Liver (tissue), 3 donors: ENCODE results near the gene EVL.

Source experiments
- EGR1 ChIP-seq, 2 donors: IDR thresholded peaks; 2 replicates each; pipeline ENCODE4 v1.6.1; 2016 to 2018; ENCODE audit warnings: antibody characterized with exemption in 2 of 2, low read depth in 2 of 2
- FOXA1 ChIP-seq: IDR thresholded peaks from 2 replicates; pipeline ENCODE4 v1.6.1; 2016; ENCODE audit warnings: antibody characterized with exemption
- HNF4A ChIP-seq, 2 donors: conservative IDR thresholded peaks; 2 replicates each; pipeline ENCODE4 v1.6.1; 2016; ENCODE audit warnings: antibody characterized with exemption in 2 of 2, mild to moderate bottlenecking in 2 of 2
- HNF4G ChIP-seq: IDR thresholded peaks from 2 replicates; pipeline ENCODE4 v1.6.1; 2016; ENCODE audit warnings: antibody characterized with exemption
- JUND ChIP-seq, 2 donors: IDR thresholded peaks; 2 replicates each; pipeline ENCODE4 v1.6.1; 2016; ENCODE audit warnings: antibody characterized with exemption in 2 of 2
- NR2F2 ChIP-seq: IDR thresholded peaks from 2 replicates; pipeline ENCODE4 v1.6.1; 2016; ENCODE audit warnings: antibody characterized with exemption
- RAD21 ChIP-seq, 2 donors: IDR thresholded peaks; 2 replicates each; pipeline ENCODE4 v1.6.1; 2016; ENCODE audit warnings: antibody characterized with exemption in 2 of 2, mild to moderate bottlenecking in 2 of 2
- RXRA ChIP-seq, 2 donors: IDR thresholded peaks; 2 replicates each; pipeline ENCODE4 v1.6.1; 2017 to 2018; ENCODE audit warnings: antibody characterized with exemption in 2 of 2, mild to moderate bottlenecking in 1 of 2
- TAF1 ChIP-seq: conservative IDR thresholded peaks from 2 replicates; pipeline ENCODE4 v1.6.1; 2016; ENCODE audit warnings: antibody characterized with exemption, mild to moderate bottlenecking
- YY1 ChIP-seq: IDR thresholded peaks from 2 replicates; pipeline ENCODE4 v1.6.1; 2016; ENCODE audit warnings: antibody characterized with exemption, mild to moderate bottlenecking
- TF ChIP-seq, protein P1 (sequence below): fragments of 150-350 bp; IDR thresholded peaks from 2 replicates; pipeline ENCODE4 v1.5.1; 2017; ENCODE audit warnings: improper control_type of control experiment, low read depth, low read length; ENCODE audit not compliant: missing input control
- TF ChIP-seq, protein P2 (sequence below): IDR thresholded peaks from 2 replicates; pipeline ENCODE4 v1.6.1; 2016; ENCODE audit warnings: antibody characterized with exemption, mild to moderate bottlenecking
- TF ChIP-seq, protein P3 (sequence below): IDR thresholded peaks from 2 replicates; pipeline ENCODE4 v1.6.1; 2016; ENCODE audit warnings: antibody characterized with exemption
- TF ChIP-seq, protein P4 (sequence below): IDR thresholded peaks from 2 replicates; pipeline ENCODE4 v1.6.1; 2016; ENCODE audit warnings: antibody characterized with exemption
- donor health status: healthy.
- donor health status: healthy.

DNA sequence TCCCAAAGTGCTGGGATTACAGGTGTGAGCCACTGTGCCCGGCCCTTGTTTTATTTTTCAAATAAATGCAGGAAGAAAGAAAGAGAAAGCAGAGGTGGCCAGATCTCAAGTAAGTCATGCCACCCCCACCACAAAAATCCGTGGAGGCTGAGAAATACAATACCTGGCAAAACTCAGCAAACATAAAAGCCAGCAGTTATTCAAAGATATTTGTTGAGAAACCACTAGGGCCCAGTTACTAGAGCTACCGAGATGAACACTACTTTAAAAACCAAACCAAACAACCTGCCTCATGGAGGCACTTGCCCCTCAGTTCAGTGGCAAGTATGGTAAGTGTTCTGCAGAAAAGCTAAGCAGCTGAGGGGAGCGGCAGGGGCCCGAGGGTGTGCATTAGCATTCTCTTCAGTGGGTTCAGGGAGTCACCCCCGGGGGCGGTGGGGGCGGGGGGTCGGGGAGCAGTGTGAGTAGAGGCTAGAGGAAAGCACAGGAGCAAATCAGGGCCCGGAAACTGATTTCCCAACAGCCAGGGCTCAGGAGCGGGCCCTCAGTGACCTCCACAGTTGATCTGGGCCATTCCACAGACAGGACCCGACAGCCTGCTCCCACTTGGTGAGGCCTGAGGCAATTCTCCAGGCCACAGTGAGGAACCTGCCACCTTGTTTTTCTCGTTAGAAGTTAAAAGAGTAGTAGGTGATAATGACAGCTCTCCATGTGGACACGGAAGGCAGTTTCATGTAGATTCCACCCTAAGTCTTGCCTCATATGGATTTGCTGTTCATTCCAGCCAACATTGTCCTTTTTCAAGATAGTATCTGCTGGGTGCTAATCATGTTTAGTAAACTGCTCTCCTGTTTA, 8.6 kb downstream of the EVL start:
- TF ChIP-seq, protein P1, sequence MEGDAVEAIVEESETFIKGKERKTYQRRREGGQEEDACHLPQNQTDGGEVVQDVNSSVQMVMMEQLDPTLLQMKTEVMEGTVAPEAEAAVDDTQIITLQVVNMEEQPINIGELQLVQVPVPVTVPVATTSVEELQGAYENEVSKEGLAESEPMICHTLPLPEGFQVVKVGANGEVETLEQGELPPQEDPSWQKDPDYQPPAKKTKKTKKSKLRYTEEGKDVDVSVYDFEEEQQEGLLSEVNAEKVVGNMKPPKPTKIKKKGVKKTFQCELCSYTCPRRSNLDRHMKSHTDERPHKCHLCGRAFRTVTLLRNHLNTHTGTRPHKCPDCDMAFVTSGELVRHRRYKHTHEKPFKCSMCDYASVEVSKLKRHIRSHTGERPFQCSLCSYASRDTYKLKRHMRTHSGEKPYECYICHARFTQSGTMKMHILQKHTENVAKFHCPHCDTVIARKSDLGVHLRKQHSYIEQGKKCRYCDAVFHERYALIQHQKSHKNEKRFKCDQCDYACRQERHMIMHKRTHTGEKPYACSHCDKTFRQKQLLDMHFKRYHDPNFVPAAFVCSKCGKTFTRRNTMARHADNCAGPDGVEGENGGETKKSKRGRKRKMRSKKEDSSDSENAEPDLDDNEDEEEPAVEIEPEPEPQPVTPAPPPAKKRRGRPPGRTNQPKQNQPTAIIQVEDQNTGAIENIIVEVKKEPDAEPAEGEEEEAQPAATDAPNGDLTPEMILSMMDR = no peak
- TF ChIP-seq, protein P2, sequence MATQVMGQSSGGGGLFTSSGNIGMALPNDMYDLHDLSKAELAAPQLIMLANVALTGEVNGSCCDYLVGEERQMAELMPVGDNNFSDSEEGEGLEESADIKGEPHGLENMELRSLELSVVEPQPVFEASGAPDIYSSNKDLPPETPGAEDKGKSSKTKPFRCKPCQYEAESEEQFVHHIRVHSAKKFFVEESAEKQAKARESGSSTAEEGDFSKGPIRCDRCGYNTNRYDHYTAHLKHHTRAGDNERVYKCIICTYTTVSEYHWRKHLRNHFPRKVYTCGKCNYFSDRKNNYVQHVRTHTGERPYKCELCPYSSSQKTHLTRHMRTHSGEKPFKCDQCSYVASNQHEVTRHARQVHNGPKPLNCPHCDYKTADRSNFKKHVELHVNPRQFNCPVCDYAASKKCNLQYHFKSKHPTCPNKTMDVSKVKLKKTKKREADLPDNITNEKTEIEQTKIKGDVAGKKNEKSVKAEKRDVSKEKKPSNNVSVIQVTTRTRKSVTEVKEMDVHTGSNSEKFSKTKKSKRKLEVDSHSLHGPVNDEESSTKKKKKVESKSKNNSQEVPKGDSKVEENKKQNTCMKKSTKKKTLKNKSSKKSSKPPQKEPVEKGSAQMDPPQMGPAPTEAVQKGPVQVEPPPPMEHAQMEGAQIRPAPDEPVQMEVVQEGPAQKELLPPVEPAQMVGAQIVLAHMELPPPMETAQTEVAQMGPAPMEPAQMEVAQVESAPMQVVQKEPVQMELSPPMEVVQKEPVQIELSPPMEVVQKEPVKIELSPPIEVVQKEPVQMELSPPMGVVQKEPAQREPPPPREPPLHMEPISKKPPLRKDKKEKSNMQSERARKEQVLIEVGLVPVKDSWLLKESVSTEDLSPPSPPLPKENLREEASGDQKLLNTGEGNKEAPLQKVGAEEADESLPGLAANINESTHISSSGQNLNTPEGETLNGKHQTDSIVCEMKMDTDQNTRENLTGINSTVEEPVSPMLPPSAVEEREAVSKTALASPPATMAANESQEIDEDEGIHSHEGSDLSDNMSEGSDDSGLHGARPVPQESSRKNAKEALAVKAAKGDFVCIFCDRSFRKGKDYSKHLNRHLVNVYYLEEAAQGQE = no peak
- TF ChIP-seq HNF4G (no peak), NR2F2 (no peak), RXRA (IDR thresholded peaks at IDR 0.05) (no peak), HNF4A (conservative IDR thresholded peaks at IDR 0.05) (no peak), EGR1 (IDR thresholded peaks at IDR 0.05; ENCODE audit: low read depth in 2 of 2) (no peak), YY1 (no peak), FOXA1 (no peak), TAF1 (no peak), RAD21 (IDR thresholded peaks at IDR 0.05) (no peak), JUND (IDR thresholded peaks at IDR 0.05) (no peak)
- TF ChIP-seq, protein P3, sequence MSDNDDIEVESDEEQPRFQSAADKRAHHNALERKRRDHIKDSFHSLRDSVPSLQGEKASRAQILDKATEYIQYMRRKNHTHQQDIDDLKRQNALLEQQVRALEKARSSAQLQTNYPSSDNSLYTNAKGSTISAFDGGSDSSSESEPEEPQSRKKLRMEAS = no peak
- TF ChIP-seq, protein P4, sequence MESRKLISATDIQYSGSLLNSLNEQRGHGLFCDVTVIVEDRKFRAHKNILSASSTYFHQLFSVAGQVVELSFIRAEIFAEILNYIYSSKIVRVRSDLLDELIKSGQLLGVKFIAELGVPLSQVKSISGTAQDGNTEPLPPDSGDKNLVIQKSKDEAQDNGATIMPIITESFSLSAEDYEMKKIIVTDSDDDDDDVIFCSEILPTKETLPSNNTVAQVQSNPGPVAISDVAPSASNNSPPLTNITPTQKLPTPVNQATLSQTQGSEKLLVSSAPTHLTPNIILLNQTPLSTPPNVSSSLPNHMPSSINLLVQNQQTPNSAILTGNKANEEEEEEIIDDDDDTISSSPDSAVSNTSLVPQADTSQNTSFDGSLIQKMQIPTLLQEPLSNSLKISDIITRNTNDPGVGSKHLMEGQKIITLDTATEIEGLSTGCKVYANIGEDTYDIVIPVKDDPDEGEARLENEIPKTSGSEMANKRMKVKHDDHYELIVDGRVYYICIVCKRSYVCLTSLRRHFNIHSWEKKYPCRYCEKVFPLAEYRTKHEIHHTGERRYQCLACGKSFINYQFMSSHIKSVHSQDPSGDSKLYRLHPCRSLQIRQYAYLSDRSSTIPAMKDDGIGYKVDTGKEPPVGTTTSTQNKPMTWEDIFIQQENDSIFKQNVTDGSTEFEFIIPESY = no peak
